ENCODE results near the gene GOLGA8S. TPM values are rescaled to one million over a fixed set of nuclear protein-coding genes. Genes with fewer than 3 reads are reported as not detected.
"Not testable (repeated sequence)": the region's sequence is repeated elsewhere in the genome, so short reads cannot be mapped to it uniquely, and the experiment has no call there.

Gene GOLGA8S
- total and polyA plus RNA-seq, 3 experiments from 2014 or later = 0.07 TPM; not detected in 2

GRCh38 chr15:23402544-23402943 is 48.0 kb downstream of the GOLGA8S start:
- Mint-ChIP-seq H3K4me1 (no peaks in the 10 kb centered on the region), H3K4me3 (no peak overlapping the region), H3K36me3 (no peaks in the 10 kb centered on the region), H3K27me3 (peaks cover 3 to 5% of the 10 kb centered on the region in 2 donors), H3K9me3 (peaks cover 0 to 4% (median 0%) of the 10 kb centered on the region in 5 donors), H3K27ac (no peak overlapping the region)
- Histone ChIP-seq H3K4me1 (ENCODE audit: insufficient read depth, low read length) (no peaks in the 10 kb centered on the region), H3K36me3 (ENCODE audit: insufficient read depth, low read length) (no peaks in the 10 kb centered on the region), H3K27me3 (ENCODE audit: insufficient read depth, low read length, poor library complexity, severe bottlenecking) (no peaks in the 10 kb centered on the region), H3K27ac (ENCODE audit: low read depth, low read length) (no peak overlapping the region), H3K4me3 (ENCODE audit: low read length) (no peak overlapping the region), H3K9me3 (ENCODE audit: low read length) (no peaks in the 10 kb centered on the region)
- no peak for DNase-seq
- ChIA-PET POLR2A (no interaction called here), CTCF (no interaction called here)

- Histone ChIP-seq H3K4me3 (ENCODE audit: low read length) (no peak overlapping the region), H3K36me3 (ENCODE audit: insufficient read depth, low read length) (no peaks in the 10 kb centered on the region), H3K27me3 (ENCODE audit: insufficient read depth, low read length, poor library complexity, severe bottlenecking) (no peaks in the 10 kb centered on the region), H3K27ac (ENCODE audit: low read depth, low read length) (no peak overlapping the region), H3K4me1 (ENCODE audit: insufficient read depth, low read length) (no peaks in the 10 kb centered on the region), H3K9me3 (ENCODE audit: low read length) (no peaks in the 10 kb centered on the region)
- no peak overlapping the region for H3K27ac Mint-ChIP-seq
- H3K4me1 Mint-ChIP-seq = no peaks in the 10 kb centered on the region
- no peak for DNase-seq
- H3K27me3 Mint-ChIP-seq = peaks cover 0 to 5% of the 10 kb centered on the region in 2 donors
- no peak overlapping the region for H3K4me3 Mint-ChIP-seq
- peaks cover 0 to 4% (median 2%) of the 10 kb centered on the region in 5 donors for H3K9me3 Mint-ChIP-seq
- CTCF ChIA-PET = no interaction called here
- POLR2A ChIA-PET = no interaction called here
- H3K36me3 Mint-ChIP-seq = no peaks in the 10 kb centered on the region
Measured at GRCh38 chr15:23403550-23403949, 49.0 kb downstream of the GOLGA8S start.

DNA sequence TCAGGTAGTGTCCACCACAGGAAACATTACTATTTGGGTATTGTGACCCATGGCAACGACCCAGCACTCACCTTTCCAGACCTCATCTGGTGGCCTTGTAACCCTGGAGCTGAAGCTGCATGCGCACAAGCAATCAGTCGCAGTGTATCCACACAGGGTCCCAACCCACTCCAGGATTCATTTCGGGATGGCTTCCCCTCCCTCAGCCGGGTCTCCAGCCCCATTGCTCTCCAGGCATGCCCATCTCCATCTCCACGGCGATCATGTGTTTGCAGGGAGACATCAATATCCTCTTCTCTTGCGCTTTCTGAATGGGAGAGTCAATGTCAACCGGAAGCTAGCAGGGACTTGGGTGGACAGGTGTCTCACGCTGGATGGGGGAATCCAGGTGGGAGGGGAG is 57.3 kb downstream of the GOLGA8S start:
- H3K4me1 Mint-ChIP-seq = no peaks in the 10 kb centered on the region

GRCh38 chr15:23412881-23413600 is 58.5 kb downstream of the GOLGA8S start:
- H3K9me3 Mint-ChIP-seq; DNase-seq; POLR2A ChIA-PET; H3K4me3 Mint-ChIP-seq; H3K4me3 ChIP-seq (ENCODE audit: low read length); CTCF ChIA-PET; H3K27ac ChIP-seq (ENCODE audit: low read depth, low read length); H3K27ac Mint-ChIP-seq; H3K27me3 ChIP-seq (ENCODE audit: insufficient read depth, low read length, poor library complexity, severe bottlenecking); H3K27me3 Mint-ChIP-seq; H3K9me3 ChIP-seq (ENCODE audit: low read length); H3K36me3 ChIP-seq (ENCODE audit: insufficient read depth, low read length); H3K36me3 Mint-ChIP-seq; H3K4me1 ChIP-seq (ENCODE audit: insufficient read depth, low read length); H3K4me1 Mint-ChIP-seq: not testable (repeated sequence)

More for the DNA sequence above, 57.3 kb downstream of the GOLGA8S start:
- no peak overlapping the region for H3K27ac Mint-ChIP-seq
- Histone ChIP-seq H3K9me3 (ENCODE audit: low read length) (no peaks in the 10 kb centered on the region), H3K27me3 (ENCODE audit: insufficient read depth, low read length, poor library complexity, severe bottlenecking) (no peaks in the 10 kb centered on the region), H3K4me3 (ENCODE audit: low read length) (no peak overlapping the region), H3K27ac (ENCODE audit: low read depth, low read length) (no peak overlapping the region), H3K4me1 (ENCODE audit: insufficient read depth, low read length) (no peaks in the 10 kb centered on the region), H3K36me3 (ENCODE audit: insufficient read depth, low read length) (no peaks in the 10 kb centered on the region)
- H3K4me3 Mint-ChIP-seq = no peak overlapping the region
- no peak for DNase-seq
- H3K27me3 Mint-ChIP-seq = peaks cover 0 to 2% of the 10 kb centered on the region in 2 donors
- ChIA-PET POLR2A (no interaction called here), CTCF (no interaction called here)
- no peaks in the 10 kb centered on the region for H3K36me3 Mint-ChIP-seq
- peaks cover 0 to 9% (median 0%) of the 10 kb centered on the region in 5 donors for H3K9me3 Mint-ChIP-seq

Other genes with a start within 250 kb of the GOLGA8S start
- not detected for gene GOLGA6L1, start 217.9 kb upstream of the GOLGA8S start, total RNA-seq
- not detected for gene GOLGA6L1, start 217.9 kb upstream of the GOLGA8S start, polyA plus RNA-seq
- not detected for gene GOLGA6L26, start 20.6 kb upstream of the GOLGA8S start, total RNA-seq
- gene GOLGA6L26, start 20.6 kb upstream of the GOLGA8S start, polyA plus RNA-seq = not detected
- gene GOLGA6L2, start 92.5 kb downstream of the GOLGA8S start, total RNA-seq = not detected
- not detected for gene GOLGA6L2, start 92.5 kb downstream of the GOLGA8S start, polyA plus RNA-seq
- 1 to 10 TPM in 1 of 2 experiments, under 1 TPM in 1; 0.98 to 1.1 TPM for gene MKRN3, start 210.9 kb downstream of the GOLGA8S start, total RNA-seq
- 3.0 TPM for gene MKRN3, start 210.9 kb downstream of the GOLGA8S start, polyA plus RNA-seq

Data from CD8-positive, alpha-beta memory T cell (primary cell).